Measurements from ENCODE around the gene COLGALT1. TPM values are rescaled to one million over a fixed set of nuclear protein-coding genes. Genes with fewer than 3 reads are reported as not detected.
A peak's percentile ranks its signal among the peaks of the same experiment; 100 is the strongest.

COLGALT1 gene
- total and polyA plus RNA-seq, 9 of the 15 experiments (the other 6 are each of a cell fraction or from before 2014, with no cell fraction given), result 4.9 to 119 (median 82.6) TPM

DNA sequence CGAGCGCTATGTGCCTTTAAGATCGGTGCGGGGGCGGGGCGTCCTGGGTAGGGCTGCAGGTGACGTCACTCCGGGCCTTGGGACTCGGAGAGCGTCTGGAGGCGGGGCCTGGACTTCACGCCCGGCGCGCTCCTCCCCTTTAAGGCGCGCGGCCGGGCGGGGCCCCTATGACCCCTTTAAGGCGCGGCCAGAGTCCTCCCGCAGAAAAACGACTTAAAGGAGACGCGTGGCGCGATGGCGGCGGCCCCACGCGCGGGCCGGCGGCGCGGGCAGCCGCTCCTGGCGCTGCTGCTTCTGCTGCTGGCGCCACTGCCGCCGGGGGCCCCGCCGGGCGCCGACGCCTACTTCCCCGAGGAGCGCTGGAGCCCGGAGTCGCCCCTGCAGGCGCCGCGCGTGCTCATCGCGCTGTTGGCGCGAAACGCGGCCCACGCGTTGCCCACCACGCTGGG lies at the start of gene COLGALT1 (continued):
- TF ChIP-seq ATF6 (CRISPR knock-in tag; IDR thresholded peaks at IDR 0.05) (no peak), ARID3A (IDR thresholded peaks at IDR 0.05; ENCODE audit: borderline replicate concordance, low read depth, low read length) (no peak), MAZ (CRISPR knock-in tag; conservative IDR thresholded peaks at IDR 0.05 in 1 of 2, IDR thresholded peaks at IDR 0.05 in 1 of 2) (peak; percentile 72 to 85; a peak in 3 of 4 replicates), ID3 (CRISPR knock-in tag; IDR thresholded peaks at IDR 0.05) (no peak), ID3 (tag; IDR thresholded peaks at IDR 0.05) (no peak), CCNT2 (IDR thresholded peaks at IDR 0.05; ENCODE audit: borderline replicate concordance, extremely low read depth, insufficient read length, low read depth, low read length) (peak; percentile 76), RFX5 (IDR thresholded peaks at IDR 0.05; ENCODE audit: low read depth, low read length) (0 out of 2 replicates have a peak, but pooled peaks have one; percentile 53), RFX1 (IDR thresholded peaks at IDR 0.05) (no peak), ZNF274 (IDR thresholded peaks at IDR 0.05; ENCODE audit: borderline replicate concordance, low read depth, low read length) (no peak), ZBTB2 (IDR thresholded peaks at IDR 0.05) (no peak), RNF2 (IDR thresholded peaks at IDR 0.05) (no peak), TSC22D4 (tag; IDR thresholded peaks at IDR 0.05) (no peak), ARID4B (CRISPR knock-in tag; IDR thresholded peaks at IDR 0.05) (no peak), L3MBTL2 (IDR thresholded peaks at IDR 0.05) (peak; percentile 70; the same call in 1 of the 2 replicates), MLX (CRISPR knock-in tag; conservative IDR thresholded peaks at IDR 0.05) (no peak)
- TF ChIP-seq, protein P1, sequence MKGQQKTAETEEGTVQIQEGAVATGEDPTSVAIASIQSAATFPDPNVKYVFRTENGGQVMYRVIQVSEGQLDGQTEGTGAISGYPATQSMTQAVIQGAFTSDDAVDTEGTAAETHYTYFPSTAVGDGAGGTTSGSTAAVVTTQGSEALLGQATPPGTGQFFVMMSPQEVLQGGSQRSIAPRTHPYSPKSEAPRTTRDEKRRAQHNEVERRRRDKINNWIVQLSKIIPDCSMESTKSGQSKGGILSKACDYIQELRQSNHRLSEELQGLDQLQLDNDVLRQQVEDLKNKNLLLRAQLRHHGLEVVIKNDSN (CRISPR knock-in tag; IDR thresholded peaks at IDR 0.05), result no peak

Data from K562 (cell line).